G401 (cell line): Measurements from ENCODE around the gene OTOF. TPM values are rescaled to one million over a fixed set of nuclear protein-coding genes. Genes with fewer than 3 reads are reported as not detected.
"Not testable (repeated sequence)": the region's sequence is repeated elsewhere in the genome, so short reads cannot be mapped to it uniquely, and the experiment has no call there.

Experiments used
- DNase-seq: peaks from one replicate; pipeline ENCODE4 v3.0.0-alpha.2; 2015; ENCODE audit warnings: low spot score
- in situ Hi-C: cut with HindIII; loops from 2 replicates; pipeline ENCODE4 v1.10.0; 2016; ENCODE audit warnings: low sequenced_read_pairs, mixed read lengths
- total RNA-seq: library from RNA; depleted of rRNA; stranded (reverse); fragments of >200 nt; shearing (Covaris generic); gene quantifications from 2 replicates; pipeline ENCODE4 v1.2.3, GENCODE V29; 2014

OTOF gene
- total RNA-seq, 1 experiment from 2014 or later = 9.3 TPM

DNA sequence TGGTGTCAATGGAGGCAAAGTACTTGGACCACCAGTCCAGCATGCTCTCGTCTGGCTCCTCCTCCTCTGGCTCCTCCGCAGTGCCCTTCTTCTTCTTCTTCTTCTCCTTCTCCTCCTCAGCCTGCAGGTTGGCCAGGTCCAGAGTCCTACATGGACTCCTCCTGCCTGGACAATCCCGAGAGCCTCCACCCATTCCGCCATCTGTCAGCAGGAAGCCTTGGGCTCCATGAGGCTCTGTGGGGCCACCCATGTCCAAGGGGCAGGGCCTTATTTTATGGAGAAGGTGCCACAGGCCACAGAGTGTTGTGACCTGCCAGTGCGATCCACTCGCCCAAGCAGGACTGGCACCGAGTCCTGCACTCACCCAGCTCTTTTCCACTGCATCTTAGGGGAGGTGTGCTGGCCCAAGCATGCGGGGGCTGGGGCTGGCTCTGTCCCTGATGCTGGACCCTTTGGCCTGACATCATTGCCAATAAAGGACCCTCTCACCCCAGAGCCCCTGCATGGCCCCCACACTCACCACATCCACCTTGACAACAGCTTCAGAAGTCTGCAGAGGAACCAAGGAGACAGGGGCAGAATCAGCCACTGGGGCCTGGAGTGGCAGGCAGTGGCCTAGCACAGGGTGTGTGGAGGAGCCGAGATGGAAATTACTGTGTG, 7.2 kb downstream of the OTOF start:
- in situ Hi-C loops = no loop called here
- DNase-seq = no peak

DNA sequence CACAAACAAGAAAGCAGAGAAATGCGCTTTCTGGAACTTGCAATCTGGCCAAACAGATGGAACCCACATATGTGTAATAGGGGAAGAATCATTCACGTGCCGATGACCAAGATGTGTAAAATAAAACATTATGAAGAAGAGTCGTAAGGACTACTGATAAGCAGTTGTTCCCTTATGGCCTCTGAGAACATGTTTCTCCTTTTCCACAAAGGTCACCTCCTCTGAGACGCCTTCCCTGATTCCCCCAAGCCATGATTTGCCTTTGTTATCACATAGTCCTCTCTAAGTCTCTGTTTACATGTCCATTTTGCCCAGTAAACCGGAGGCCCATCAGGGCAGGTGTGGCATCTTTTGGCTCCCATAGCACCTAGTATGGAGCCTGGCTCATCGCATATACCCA, 8.0 kb downstream of the OTOF start:
- in situ Hi-C loops = no loop called here

DNA sequence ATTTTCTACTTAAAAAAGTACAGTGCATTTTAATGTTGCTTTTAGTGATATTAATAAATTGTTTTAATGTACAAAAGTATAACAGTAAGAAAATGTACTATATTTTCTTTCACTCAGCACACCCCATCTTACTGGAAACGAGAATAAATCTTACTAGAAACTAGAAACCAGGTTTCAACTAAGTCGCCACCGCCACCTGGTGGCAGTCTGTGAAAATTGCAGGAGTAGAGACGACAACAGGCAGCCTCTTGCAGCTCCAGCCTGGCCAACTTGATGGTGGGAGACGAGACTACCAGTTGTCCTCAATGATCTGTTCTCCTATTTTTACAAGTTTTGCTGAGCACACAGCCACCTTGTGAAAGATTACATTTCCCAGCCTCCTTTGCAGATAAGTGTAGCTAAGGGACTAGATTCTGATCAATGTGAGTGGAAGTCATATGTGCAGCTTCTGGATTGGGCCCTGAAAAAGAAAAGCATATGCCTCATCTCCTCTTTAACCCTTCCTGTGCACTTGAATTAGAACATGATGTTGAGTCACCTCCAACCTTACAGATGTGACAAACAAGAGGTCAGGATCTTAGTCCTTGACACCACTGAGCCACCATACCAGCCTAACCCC, 8.7 kb downstream of the OTOF start:
- in situ Hi-C loops = no loop called here

More for the DNA sequence above, 8.0 kb downstream of the OTOF start:
- DNase-seq = no peak

GRCh38 chr2:26468544-26468943, 9.4 kb downstream of the OTOF start:
- in situ Hi-C loops, DNase-seq: not testable (repeated sequence)

More for the DNA sequence above, 8.7 kb downstream of the OTOF start:
- peak; percentile 35 for DNase-seq

DNA sequence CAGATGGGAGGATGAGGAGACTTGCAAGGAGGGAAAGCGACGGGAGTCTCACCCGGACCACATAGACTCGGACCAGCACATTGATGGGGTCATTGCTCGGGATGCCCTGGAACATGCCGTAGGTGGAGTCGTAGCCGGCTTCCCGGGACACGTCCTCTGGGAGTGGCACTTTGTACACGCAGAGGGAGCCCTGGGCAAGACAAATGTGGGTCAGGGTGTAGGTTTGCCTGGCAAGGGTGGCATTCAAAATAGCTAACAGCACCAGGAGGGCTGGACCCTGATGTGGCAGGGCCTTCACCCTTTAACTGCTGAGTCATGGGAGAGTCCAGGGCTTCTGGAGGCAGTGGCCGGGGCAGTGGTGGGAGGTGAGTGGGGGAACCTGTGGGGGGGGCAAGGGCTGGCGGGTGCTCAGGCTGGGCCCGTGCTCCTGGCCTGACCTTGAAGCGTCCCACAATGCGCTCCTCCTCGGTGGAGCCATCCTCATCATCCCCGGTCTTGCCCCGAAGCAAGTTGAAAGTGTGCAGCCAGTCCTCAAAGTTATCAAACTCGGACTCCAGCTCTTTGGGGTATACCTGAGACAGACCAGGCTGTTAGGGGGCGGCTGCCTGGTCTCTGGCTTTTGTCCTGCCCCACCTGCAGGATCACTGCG, 11.1 kb downstream of the OTOF start:
- in situ Hi-C loops = no loop called here
- no peak for DNase-seq

DNA sequence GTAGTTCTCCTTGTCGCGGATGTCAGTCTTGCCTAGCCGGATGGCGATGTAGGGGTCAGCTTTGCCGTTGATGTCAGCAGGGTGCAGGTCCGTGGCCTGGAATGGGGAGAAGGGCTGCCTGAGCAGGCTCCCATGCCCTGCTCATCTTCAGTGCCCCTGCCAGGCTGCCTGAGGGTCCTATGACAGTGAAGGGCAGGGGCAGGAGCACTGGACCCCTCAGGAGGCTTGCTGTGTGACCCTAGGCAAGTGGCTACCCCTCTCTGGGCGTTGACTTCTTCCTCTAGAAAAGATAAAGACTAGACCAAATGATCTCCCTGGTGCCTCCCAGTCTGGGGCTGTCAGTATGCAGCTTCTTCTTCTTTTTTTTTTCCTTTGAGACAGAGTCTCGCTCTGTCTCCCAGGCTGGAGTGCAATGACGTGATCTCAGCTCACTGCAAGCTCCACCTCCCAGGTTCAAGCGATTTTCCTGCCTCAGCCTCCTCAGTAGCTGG, 11.9 kb downstream of the OTOF start:
- in situ Hi-C loops = no loop called here
- no peak for DNase-seq

- in situ Hi-C loops = no loop called here
- no peak for DNase-seq
Observed at GRCh38 chr2:26465266-26465925, 12.5 kb downstream of the OTOF start.

GRCh38 chr2:26464390-26465265, 13.3 kb downstream of the OTOF start:
- in situ Hi-C loops = no loop called here
- no peak for DNase-seq

DNA sequence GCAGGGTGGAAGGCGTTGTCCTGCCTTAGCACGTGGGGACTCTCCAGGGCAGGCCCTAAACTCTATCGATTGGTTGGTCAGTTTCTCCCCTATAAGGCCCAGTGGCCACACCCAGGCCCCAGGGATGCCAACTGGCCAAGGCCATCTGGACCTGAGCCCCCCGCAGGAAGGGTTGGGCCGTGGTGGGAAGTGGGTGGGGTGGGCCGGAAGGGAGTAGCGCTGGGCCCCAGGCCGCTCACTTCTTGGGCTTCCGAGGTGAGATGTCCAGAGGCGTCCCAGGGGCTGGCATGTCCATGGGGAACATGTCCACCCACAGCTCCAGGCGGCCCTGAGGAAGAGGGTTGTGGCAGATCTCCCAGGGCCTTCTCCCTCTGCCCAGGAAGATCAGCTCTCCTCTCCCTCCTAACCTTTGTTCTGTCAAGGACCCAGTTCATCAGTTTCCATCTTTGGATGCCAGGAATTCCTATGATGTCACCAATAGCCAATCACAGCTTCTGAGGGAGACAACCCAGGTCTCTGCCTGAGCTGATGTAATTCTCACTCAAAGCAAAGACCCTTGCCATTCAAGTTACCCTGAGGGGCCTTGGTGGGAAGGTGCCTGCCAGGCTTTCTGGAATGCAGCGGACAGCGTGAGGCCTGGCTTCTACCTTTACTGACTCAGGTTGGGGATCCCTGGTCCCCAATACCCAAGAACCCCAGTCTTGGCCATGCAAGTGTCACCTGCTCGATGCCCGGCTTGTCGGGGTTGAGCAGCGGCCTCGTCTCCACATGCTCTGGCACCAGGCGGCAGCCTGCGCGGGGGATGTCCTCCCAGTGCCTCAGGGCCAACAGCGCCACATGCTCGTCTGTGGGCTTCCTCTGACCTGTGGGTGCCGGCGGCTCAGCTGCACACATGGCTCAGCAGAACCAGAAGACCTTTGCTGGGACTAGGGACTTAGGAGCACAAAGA, 14.4 kb downstream of the OTOF start:
- DNase-seq = no peak
- in situ Hi-C loops = no loop called here

DNA sequence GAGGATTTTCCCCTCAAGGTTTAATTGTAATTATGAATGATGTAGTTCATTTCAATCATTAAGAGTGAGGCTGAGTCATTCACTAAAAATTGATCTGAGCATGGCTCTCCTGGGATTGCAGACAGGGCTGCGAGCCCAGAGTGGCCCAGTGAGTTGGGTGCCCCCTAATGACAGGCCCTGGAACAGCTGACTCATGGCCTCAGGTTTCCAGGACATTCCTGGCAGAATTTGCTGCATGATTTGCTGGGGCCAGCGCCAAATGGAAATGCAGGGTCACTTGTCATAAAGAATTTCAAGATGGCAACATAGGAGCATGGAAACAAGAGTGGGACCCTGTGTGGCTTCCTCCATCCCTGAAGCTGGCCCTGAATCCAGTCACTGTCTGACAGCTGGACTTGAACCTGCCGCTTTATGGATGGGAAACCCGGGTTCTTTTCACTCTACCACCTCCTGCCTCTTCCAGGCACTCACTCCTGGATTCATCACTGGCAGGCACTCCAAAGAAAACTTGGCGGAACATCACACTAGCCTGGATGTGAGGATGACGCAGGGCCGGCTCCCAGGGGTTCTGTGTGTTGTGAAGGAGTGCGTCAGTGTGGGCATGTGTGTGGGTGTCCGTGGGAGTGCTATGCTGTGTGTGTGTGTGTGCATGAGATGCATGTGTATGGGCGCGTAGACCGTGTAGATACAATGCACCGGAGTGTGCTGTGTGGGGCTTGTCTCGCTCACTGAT, 15.2 kb downstream of the OTOF start:
- in situ Hi-C loops = no loop called here
- DNase-seq = no peak

GRCh38 chr2:26462100-26462499, 15.8 kb downstream of the OTOF start:
- DNase-seq = no peak
- in situ Hi-C loops = no loop called here

- in situ Hi-C loops = no loop called here
- DNase-seq = no peak
Observed at GRCh38 chr2:26461601-26462023, 16.3 kb downstream of the OTOF start.

- no peak for DNase-seq
- in situ Hi-C loops = no loop called here
Observed at GRCh38 chr2:26460613-26461031, 17.3 kb downstream of the OTOF start.

GRCh38 chr2:26459991-26460612, 17.8 kb downstream of the OTOF start:
- in situ Hi-C loops = no loop called here
- no peak for DNase-seq

DNA sequence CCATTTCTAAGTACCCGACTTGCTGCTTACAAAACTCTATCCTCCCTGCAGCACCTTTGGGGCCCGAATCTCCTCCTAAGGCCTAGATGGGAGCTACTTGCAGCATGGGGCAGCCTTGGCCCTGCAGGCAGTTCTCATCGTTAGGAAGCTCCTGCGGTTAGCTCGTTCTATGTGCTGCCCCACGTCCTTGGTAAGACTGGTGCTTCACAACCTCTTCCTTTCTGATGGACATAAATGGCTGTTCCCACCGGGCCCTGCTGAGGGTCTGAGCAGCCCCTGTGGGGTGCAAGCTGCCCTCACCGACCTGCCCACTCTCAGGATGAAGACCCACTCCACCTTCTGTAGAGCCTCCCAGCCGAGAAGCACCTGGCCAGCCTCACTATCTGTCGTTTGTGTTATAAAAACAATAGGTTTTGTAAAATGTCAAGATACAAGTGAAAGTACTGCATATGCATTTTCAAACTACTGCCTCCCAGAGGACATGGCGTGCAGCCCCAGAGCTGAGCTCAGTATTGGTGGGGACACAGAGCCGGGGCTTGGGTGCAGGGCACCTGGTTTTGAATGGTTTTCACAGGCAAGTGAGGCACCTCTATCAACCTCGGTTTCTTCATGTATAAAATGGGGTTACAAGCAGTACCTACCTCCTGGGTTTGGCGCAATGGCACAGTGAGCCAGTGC, 19.4 kb downstream of the OTOF start:
- no peak for DNase-seq
- in situ Hi-C loops = no loop called here

DNA sequence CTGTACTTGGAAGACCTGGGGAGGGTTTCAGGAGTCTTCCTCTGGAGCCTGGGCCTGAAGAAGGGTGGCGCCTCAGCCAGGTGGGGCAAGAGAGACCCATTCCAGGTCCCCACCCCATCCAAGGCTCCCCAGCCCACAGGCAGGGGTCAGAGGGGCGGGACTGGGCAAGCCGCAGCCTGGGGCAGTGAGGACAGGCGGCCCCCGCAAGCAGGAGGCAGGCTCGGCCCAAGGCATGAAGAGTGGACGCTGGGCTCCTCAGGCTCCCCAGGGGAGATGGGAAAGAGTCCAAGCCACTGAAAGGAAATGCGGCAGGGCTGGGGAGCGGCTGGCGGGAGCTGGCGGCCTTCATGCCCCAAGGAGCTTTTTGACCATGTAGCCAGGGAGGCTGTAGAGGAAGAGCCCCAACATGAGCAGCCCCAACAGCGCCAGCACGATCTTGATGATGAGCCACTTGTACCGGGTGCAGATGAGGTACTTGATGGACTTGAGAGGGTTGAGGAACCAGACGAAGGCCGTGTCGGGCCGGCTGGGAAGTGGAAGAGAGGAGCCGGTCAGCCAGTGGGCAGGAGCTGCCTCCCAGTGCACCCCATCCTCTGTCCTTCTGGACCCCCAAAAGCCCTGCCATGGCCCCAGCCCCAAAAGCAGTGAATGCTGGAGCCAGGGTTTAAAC, 20.1 kb downstream of the OTOF start:
- no peak for DNase-seq
- in situ Hi-C loops = no loop called here
